ENCODE data around the gene TAC3.
A peak's percentile ranks its signal among the peaks of the same experiment; 100 is the strongest.
"Not testable (repeated sequence)": the region's sequence is repeated elsewhere in the genome, so short reads cannot be mapped to it uniquely, and the experiment has no call there.

The TAC3 gene

GRCh38 chr12:57003395-57003794 lies 12.9 kb downstream of the TAC3 start:
- DNase-seq, result no peak

GRCh38 chr12:57001448-57001906 lies 14.9 kb downstream of the TAC3 start:
- DNase-seq, result peak; percentile 36

- DNase-seq, result no peak
Observed at GRCh38 chr12:57000393-57000792, 15.9 kb downstream of the TAC3 start.

GRCh38 chr12:56999456-56999855 lies 16.9 kb downstream of the TAC3 start:
- DNase-seq, result no peak

- no peak for DNase-seq
Observed at GRCh38 chr12:56998981-56999380, 17.3 kb downstream of the TAC3 start.

GRCh38 chr12:56998316-56998715 lies 18.0 kb downstream of the TAC3 start:
- no peak for DNase-seq

- no peak for DNase-seq
Observed at GRCh38 chr12:56996793-56997545, 19.4 kb downstream of the TAC3 start.

GRCh38 chr12:56995930-56996496 lies 20.3 kb downstream of the TAC3 start:
- DNase-seq, result no peak

- no peak for DNase-seq
Observed at GRCh38 chr12:56995201-56995929, 21.0 kb downstream of the TAC3 start.

- no peak for DNase-seq
Observed at GRCh38 chr12:56994231-56994746, 22.0 kb downstream of the TAC3 start.

GRCh38 chr12:56993346-56993745 lies 23.0 kb downstream of the TAC3 start:
- no peak for DNase-seq

- no peak for DNase-seq
Observed at GRCh38 chr12:56991319-56992246, 24.7 kb downstream of the TAC3 start.

- no peak for DNase-seq
Observed at GRCh38 chr12:56990648-56991318, 25.5 kb downstream of the TAC3 start.

GRCh38 chr12:56989861-56990610 lies 26.3 kb downstream of the TAC3 start:
- no peak for DNase-seq

GRCh38 chr12:56988207-56988739 lies 28.1 kb downstream of the TAC3 start:
- no peak for DNase-seq

- peak; percentile 78 for DNase-seq
Observed at GRCh38 chr12:56987551-56988053, 28.7 kb downstream of the TAC3 start.

GRCh38 chr12:56987011-56987410 lies 29.3 kb downstream of the TAC3 start:
- DNase-seq, result no peak

- DNase-seq, result not testable (repeated sequence)
Observed at GRCh38 chr12:56985714-56986113, 30.6 kb downstream of the TAC3 start.

GRCh38 chr12:56983386-56983785 lies 32.9 kb downstream of the TAC3 start:
- DNase-seq, result no peak

GRCh38 chr12:56982578-56983236 lies 33.6 kb downstream of the TAC3 start:
- DNase-seq, result not testable (repeated sequence)

Measured in COR-L47 (cell line).